HepG2 (cell line): ENCODE measurements around the gene CDHR5. TPM values are rescaled to one million over a fixed set of nuclear protein-coding genes. Genes with fewer than 3 reads are reported as not detected.

Source experiments
- AGO1 ChIP-seq: fragments of 200-400 bp; formaldehyde crosslinking; IDR thresholded peaks from 2 replicates; pipeline ENCODE4 v1.6.1; 2017; ENCODE audit warnings: mild to moderate bottlenecking, low read depth, low read length, moderate library complexity; ENCODE audit not compliant: poor library complexity, severe bottlenecking
- ELF3 ChIP-seq: IDR thresholded peaks from 2 replicates; pipeline ENCODE4 v1.6.1; 2016; ENCODE audit warnings: missing genetic modification reagents, missing compliant biosample characterization
- FOSL2 ChIP-seq: sonication (generic); formaldehyde crosslinking; IDR thresholded peaks from 2 replicates; pipeline ENCODE4 v1.4.0; 2020; ENCODE audit warnings: missing genetic modification reagents
- KAT8 ChIP-seq: IDR thresholded peaks from 2 replicates; pipeline ENCODE4 v1.6.1; 2016; ENCODE audit warnings: missing genetic modification reagents, missing compliant biosample characterization
- NCOA5 ChIP-seq: sonication (generic); formaldehyde crosslinking; IDR thresholded peaks from 2 replicates; pipeline ENCODE4 v1.4.0; 2020; ENCODE audit warnings: missing genetic modification reagents
- SP1 ChIP-seq, 2 experiments: fragments of 450-650 bp in 1 of 2; sonication (generic) in 1 of 2; formaldehyde crosslinking in 1 of 2; IDR thresholded peaks; 2 replicates each; pipeline versions ENCODE4 v1.4.0 to v1.6.1; 2016 to 2020; ENCODE audit warnings: missing genetic modification reagents in 1 of 2
- SSRP1 ChIP-seq: IDR thresholded peaks from 2 replicates; pipeline ENCODE4 v1.6.1; 2016; ENCODE audit warnings: control low read depth
- XRCC5 ChIP-seq: fragments of 200-400 bp; formaldehyde crosslinking; optimal IDR thresholded peaks from 2 replicates; pipeline ENCODE3; 2017; ENCODE audit warnings: mild to moderate bottlenecking, low read length
- ZEB1 ChIP-seq: IDR thresholded peaks from 2 replicates; pipeline ENCODE4 v1.6.1; 2012; ENCODE audit warnings: mild to moderate bottlenecking, low read depth, inconsistent platforms; ENCODE audit not compliant: insufficient replicate concordance
- ZNF549 ChIP-seq: sonication (generic); formaldehyde crosslinking; IDR thresholded peaks from 2 replicates; pipeline ENCODE4 v1.5.0; 2020; ENCODE audit warnings: missing genetic modification reagents
- ZNF780A ChIP-seq: sonication (generic); formaldehyde crosslinking; IDR thresholded peaks from 2 replicates; pipeline ENCODE4 v1.8.0; 2022; ENCODE audit warnings: mild to moderate bottlenecking, missing genetic modification reagents, moderate library complexity
- polyA plus RNA-seq, 8 experiments: library from polyadenylated mRNA; depleted of rRNA in 3 of 8; stranded (reverse) in 7 of 8; unstranded in 1 of 8; fragments of >200 nt; fragmentation: Illumina TruSeq in 4 of 8; extraction: Trizol in 4 of 8; gene quantifications; 2 replicates each; pipeline versions ENCODE4 v1.2.1 to v1.2.3, GENCODE V29; 2011 to 2016; ENCODE audit warnings: low read depth in 4 of 8, missing spikeins in 1 of 8, mixed read lengths in 1 of 8; ENCODE audit not compliant: insufficient read depth in 1 of 8
- total RNA-seq, 5 experiments: library from RNA; depleted of rRNA; stranded (reverse); fragments of >200 nt; fragmentation: Illumina TruSeq; extraction: Trizol; gene quantifications; 2 replicates each; pipeline ENCODE4 v1.2.3, GENCODE V29; 2016; ENCODE audit warnings: low read depth in 1 of 5
- TF ChIP-seq, protein P1 (sequence below): sonication (generic); formaldehyde crosslinking; IDR thresholded peaks from 2 replicates; pipeline ENCODE4 v1.4.0; 2020; ENCODE audit warnings: missing genetic modification reagents, borderline replicate concordance
- TF ChIP-seq, protein P2 (sequence below): sonication (generic); formaldehyde crosslinking; IDR thresholded peaks from 2 replicates; pipeline ENCODE4 v1.5.0; 2020; ENCODE audit warnings: missing genetic modification reagents
- TF ChIP-seq, protein P3 (sequence below): IDR thresholded peaks from 2 replicates; pipeline ENCODE4 v1.6.1; 2012; ENCODE audit warnings: inconsistent platforms
- TF ChIP-seq, protein P4 (sequence below): sonication (generic); formaldehyde crosslinking; conservative IDR thresholded peaks from 2 replicates; pipeline ENCODE4 v1.4.0; 2020; ENCODE audit warnings: mild to moderate bottlenecking, missing genetic modification reagents, moderate library complexity
- TF ChIP-seq, protein P5 (sequence below), 2 experiments: IDR thresholded peaks; 2 replicates each; pipeline ENCODE4 v1.6.1; 2011 to 2012; ENCODE audit warnings: low read length in 2 of 2, borderline replicate concordance in 1 of 2, low read depth in 1 of 2, mild to moderate bottlenecking in 1 of 2, moderate library complexity in 1 of 2

The CDHR5 gene
- total and polyA plus RNA-seq, 2 of the 13 experiments (the other 11 are each of a cell fraction or from before 2014, with no cell fraction given): 0.46 to 0.71 TPM

DNA sequence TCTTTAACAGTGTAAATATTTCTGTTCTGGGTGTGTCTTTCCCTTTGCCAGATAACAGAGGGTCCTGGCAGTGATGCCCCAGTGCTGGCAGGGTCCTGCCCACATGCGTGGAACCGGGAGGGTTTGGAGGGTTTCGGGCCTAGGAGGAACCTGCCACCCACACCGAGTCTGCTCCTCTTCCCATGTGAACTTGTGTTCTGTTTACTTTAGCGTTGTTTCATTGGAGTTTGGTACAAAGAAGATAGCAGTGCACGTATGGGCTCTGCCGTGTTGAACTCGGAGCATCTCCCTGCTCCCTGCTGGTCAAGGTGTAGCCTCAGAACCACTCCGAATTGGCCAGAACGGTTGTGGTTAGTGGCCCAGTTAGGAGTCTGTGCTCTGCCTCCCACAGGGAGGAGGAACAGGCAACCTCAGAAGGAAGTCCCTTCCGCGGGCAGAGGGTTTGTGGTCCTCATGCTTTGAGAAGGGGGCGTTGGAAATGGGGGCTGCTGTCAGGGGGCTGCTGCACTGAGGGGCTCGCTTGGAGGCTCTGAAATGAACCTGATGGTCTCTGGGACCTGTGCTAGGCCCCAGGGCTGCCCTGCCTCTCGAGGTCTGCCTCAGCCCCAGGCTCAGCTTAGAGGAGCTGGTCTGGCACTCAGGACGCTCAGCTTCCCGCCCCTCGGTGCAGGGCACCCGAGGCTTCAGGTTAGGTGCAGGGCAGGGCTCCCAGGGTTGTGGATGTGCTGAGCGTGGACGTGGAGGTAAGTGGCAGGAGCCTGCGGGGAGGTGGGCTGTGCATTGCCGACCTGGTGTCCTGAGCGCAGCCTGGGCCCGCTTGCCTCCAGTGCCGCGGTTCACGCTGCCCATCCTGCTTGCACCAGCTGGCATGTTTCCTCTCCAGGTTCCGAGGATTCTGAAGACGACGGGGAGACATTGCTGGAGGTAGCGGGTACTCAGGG, 38.1 kb downstream of the CDHR5 start (continued):
- TF ChIP-seq, protein P1, sequence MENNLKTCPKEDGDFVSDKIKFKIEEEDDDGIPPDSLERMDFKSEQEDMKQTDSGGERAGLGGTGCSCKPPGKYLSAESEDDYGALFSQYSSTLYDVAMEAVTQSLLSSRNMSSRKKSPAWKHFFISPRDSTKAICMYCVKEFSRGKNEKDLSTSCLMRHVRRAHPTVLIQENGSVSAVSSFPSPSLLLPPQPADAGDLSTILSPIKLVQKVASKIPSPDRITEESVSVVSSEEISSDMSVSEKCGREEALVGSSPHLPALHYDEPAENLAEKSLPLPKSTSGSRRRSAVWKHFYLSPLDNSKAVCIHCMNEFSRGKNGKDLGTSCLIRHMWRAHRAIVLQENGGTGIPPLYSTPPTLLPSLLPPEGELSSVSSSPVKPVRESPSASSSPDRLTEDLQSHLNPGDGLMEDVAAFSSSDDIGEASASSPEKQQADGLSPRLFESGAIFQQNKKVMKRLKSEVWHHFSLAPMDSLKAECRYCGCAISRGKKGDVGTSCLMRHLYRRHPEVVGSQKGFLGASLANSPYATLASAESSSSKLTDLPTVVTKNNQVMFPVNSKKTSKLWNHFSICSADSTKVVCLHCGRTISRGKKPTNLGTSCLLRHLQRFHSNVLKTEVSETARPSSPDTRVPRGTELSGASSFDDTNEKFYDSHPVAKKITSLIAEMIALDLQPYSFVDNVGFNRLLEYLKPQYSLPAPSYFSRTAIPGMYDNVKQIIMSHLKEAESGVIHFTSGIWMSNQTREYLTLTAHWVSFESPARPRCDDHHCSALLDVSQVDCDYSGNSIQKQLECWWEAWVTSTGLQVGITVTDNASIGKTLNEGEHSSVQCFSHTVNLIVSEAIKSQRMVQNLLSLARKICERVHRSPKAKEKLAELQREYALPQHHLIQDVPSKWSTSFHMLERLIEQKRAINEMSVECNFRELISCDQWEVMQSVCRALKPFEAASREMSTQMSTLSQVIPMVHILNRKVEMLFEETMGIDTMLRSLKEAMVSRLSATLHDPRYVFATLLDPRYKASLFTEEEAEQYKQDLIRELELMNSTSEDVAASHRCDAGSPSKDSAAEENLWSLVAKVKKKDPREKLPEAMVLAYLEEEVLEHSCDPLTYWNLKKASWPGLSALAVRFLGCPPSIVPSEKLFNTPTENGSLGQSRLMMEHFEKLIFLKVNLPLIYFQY (CRISPR knock-in tag): no peak
- TF ChIP-seq SSRP1 (no peak), SP1 (IDR thresholded peaks at IDR 0.05) (no peak), SP1 (CRISPR knock-in tag; IDR thresholded peaks at IDR 0.05) (no peak), AGO1 (no peak), FOSL2 (0 out of 2 replicates have a peak, but pooled peaks have one; percentile 5), KAT8 (CRISPR knock-in tag) (no peak), ZNF780A (CRISPR knock-in tag) (no peak), ZEB1 (no peak), ELF3 (CRISPR knock-in tag) (peak; percentile 30; the same call in 1 of the 2 replicates), ZNF549 (CRISPR knock-in tag) (no peak), XRCC5 (no peak), NCOA5 (CRISPR knock-in tag) (no peak)
- TF ChIP-seq, protein P2, sequence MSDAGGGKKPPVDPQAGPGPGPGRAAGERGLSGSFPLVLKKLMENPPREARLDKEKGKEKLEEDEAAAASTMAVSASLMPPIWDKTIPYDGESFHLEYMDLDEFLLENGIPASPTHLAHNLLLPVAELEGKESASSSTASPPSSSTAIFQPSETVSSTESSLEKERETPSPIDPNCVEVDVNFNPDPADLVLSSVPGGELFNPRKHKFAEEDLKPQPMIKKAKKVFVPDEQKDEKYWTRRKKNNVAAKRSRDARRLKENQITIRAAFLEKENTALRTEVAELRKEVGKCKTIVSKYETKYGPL (CRISPR knock-in tag): no peak
- TF ChIP-seq, protein P3, sequence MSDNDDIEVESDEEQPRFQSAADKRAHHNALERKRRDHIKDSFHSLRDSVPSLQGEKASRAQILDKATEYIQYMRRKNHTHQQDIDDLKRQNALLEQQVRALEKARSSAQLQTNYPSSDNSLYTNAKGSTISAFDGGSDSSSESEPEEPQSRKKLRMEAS: peak; percentile 40; the same call in 1 of the 2 replicates
- TF ChIP-seq, protein P4, sequence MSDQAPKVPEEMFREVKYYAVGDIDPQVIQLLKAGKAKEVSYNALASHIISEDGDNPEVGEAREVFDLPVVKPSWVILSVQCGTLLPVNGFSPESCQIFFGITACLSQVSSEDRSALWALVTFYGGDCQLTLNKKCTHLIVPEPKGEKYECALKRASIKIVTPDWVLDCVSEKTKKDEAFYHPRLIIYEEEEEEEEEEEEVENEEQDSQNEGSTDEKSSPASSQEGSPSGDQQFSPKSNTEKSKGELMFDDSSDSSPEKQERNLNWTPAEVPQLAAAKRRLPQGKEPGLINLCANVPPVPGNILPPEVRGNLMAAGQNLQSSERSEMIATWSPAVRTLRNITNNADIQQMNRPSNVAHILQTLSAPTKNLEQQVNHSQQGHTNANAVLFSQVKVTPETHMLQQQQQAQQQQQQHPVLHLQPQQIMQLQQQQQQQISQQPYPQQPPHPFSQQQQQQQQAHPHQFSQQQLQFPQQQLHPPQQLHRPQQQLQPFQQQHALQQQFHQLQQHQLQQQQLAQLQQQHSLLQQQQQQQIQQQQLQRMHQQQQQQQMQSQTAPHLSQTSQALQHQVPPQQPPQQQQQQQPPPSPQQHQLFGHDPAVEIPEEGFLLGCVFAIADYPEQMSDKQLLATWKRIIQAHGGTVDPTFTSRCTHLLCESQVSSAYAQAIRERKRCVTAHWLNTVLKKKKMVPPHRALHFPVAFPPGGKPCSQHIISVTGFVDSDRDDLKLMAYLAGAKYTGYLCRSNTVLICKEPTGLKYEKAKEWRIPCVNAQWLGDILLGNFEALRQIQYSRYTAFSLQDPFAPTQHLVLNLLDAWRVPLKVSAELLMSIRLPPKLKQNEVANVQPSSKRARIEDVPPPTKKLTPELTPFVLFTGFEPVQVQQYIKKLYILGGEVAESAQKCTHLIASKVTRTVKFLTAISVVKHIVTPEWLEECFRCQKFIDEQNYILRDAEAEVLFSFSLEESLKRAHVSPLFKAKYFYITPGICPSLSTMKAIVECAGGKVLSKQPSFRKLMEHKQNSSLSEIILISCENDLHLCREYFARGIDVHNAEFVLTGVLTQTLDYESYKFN (CRISPR knock-in tag): 0 out of 2 replicates have a peak, but pooled peaks have one; percentile 31
- TF ChIP-seq, protein P5, sequence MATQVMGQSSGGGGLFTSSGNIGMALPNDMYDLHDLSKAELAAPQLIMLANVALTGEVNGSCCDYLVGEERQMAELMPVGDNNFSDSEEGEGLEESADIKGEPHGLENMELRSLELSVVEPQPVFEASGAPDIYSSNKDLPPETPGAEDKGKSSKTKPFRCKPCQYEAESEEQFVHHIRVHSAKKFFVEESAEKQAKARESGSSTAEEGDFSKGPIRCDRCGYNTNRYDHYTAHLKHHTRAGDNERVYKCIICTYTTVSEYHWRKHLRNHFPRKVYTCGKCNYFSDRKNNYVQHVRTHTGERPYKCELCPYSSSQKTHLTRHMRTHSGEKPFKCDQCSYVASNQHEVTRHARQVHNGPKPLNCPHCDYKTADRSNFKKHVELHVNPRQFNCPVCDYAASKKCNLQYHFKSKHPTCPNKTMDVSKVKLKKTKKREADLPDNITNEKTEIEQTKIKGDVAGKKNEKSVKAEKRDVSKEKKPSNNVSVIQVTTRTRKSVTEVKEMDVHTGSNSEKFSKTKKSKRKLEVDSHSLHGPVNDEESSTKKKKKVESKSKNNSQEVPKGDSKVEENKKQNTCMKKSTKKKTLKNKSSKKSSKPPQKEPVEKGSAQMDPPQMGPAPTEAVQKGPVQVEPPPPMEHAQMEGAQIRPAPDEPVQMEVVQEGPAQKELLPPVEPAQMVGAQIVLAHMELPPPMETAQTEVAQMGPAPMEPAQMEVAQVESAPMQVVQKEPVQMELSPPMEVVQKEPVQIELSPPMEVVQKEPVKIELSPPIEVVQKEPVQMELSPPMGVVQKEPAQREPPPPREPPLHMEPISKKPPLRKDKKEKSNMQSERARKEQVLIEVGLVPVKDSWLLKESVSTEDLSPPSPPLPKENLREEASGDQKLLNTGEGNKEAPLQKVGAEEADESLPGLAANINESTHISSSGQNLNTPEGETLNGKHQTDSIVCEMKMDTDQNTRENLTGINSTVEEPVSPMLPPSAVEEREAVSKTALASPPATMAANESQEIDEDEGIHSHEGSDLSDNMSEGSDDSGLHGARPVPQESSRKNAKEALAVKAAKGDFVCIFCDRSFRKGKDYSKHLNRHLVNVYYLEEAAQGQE (IDR thresholded peaks at IDR 0.05; ENCODE audit: borderline replicate concordance in 1 of 2, low read depth in 1 of 2, low read length in 2 of 2): no peak
